Neural crest cell (in vitro differentiated cells): Measurements from ENCODE around the gene PFKFB3. TPM values are rescaled to one million over a fixed set of nuclear protein-coding genes. Genes with fewer than 3 reads are reported as not detected.

Experiments used
- DNase-seq: peaks from one replicate; pipeline ENCODE4 v3.0.0; 2021; ENCODE audit warnings: low read depth, mixed read lengths, low spot score
- H3K27ac Mint-ChIP-seq: one replicate; pipeline ENCODE4 v1.8.0; 2021; ENCODE audit warnings: mild to moderate bottlenecking, mixed read lengths; ENCODE audit not compliant: unreplicated experiment
- H3K27me3 Mint-ChIP-seq: 2 replicates; pipeline ENCODE4 v1.8.0; 2021; ENCODE audit warnings: low read depth, mild to moderate bottlenecking, mixed read lengths
- H3K36me3 Mint-ChIP-seq: 2 replicates; pipeline ENCODE4 v1.8.0; 2021; ENCODE audit warnings: low read depth, mild to moderate bottlenecking, mixed read lengths
- H3K4me1 Mint-ChIP-seq: 2 replicates; pipeline ENCODE4 v1.8.0; 2021; ENCODE audit warnings: mixed read lengths
- H3K4me3 Mint-ChIP-seq: one replicate; pipeline ENCODE4 v1.8.0; 2021; ENCODE audit warnings: mild to moderate bottlenecking, mixed read lengths
- H3K9me3 Mint-ChIP-seq: 2 replicates; pipeline ENCODE4 v1.8.0; 2021; ENCODE audit warnings: mixed read lengths
- total RNA-seq: library from RNA; stranded (reverse); gene quantifications from 2 replicates; pipeline ENCODE4 v1.2.1, GENCODE V29; 2021
- TF ChIP-seq, protein P1 (sequence below): fragments of 200-600 bp; sonication (generic); conservative IDR thresholded peaks from 2 replicates; pipeline ENCODE4 v1.5.0; 2021; ENCODE audit warnings: antibody characterized with exemption, mild to moderate bottlenecking

Gene PFKFB3
- total RNA-seq, 1 donor from 2014 or later: 36.7 TPM

DNA sequence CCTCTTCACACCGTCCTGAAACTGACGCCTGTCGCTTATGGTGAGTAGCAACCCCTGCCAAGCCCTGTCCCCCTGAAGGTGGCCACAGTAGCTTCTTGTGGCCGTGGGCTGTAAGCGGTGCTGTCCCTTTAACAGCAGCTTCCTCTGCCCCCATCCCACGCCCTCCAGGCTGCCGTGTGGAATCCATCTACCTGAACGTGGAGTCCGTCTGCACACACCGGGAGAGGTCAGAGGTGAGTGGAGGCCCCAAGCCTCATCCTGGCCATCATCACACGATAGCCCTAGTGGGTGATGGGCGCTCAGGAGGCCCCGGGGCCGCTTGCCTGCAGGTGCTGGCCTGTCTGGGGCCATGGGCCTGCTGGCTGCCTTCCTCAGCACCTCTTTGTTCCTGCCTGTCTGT lies 21.2 kb downstream of the PFKFB3 start:
- Mint-ChIP-seq H3K27ac (no peak overlapping the region), H3K9me3 (no peaks in the 10 kb centered on the region), H3K27me3 (no peaks in the 10 kb centered on the region), H3K4me1 (no peaks in the 10 kb centered on the region), H3K36me3 (peaks cover 13% of the 10 kb centered on the region), H3K4me3 (no peak overlapping the region)
- TF ChIP-seq, protein P1, sequence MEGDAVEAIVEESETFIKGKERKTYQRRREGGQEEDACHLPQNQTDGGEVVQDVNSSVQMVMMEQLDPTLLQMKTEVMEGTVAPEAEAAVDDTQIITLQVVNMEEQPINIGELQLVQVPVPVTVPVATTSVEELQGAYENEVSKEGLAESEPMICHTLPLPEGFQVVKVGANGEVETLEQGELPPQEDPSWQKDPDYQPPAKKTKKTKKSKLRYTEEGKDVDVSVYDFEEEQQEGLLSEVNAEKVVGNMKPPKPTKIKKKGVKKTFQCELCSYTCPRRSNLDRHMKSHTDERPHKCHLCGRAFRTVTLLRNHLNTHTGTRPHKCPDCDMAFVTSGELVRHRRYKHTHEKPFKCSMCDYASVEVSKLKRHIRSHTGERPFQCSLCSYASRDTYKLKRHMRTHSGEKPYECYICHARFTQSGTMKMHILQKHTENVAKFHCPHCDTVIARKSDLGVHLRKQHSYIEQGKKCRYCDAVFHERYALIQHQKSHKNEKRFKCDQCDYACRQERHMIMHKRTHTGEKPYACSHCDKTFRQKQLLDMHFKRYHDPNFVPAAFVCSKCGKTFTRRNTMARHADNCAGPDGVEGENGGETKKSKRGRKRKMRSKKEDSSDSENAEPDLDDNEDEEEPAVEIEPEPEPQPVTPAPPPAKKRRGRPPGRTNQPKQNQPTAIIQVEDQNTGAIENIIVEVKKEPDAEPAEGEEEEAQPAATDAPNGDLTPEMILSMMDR: no peak
- no peak for DNase-seq

DNA sequence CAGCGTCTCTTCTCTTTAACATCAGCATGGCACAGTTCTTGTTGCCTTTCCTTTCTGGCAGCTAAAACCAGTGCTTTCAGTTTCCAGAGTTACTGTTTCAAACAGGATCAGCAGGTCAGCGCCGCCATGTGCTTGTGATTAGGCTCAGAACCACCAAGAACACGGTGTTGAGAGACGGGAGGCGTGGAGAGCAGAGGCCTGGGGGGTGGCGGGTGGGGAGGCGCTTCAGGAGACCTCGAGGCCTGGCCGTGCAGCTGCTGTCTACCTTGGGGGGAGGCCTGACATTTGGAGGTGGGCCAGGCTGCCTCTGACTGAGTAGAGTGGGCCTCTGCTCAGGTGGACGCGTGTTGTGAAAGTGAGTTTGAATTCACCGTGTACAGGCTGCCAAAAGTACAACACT lies 22.0 kb downstream of the PFKFB3 start:
- peaks cover 13% of the 10 kb centered on the region for H3K36me3 Mint-ChIP-seq

DNA sequence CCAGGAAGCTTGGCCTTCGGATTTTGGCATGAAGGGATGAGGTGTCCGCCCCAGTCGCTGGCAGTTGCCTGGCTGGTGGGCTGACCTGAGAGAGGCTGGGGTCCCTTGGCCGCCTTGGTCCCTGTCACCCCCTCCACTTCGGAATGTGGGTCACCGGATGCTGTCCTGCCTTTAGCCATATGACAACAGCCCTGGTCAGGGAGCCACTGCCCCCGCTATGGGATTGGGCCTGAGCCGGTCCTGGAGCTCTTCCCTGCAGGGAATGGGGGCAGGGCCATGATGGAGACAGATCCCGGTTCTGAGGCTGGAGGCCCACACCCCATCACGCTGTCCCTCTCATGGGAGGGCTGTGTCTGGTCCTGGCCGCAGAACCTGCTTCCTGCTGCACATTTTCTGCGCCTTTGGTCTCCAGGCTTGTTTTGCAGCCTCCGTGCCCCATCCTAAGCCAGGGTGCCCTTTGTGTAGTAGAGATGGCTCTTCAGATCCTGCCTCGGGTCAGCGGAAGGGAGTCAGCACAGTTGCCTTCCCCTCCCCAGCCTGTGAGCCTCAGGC lies 22.6 kb downstream of the PFKFB3 start:
- H3K36me3 Mint-ChIP-seq: peaks cover 13% of the 10 kb centered on the region
- no peak for DNase-seq
- H3K27me3 Mint-ChIP-seq: no peaks in the 10 kb centered on the region
- TF ChIP-seq, protein P1: no peak
- H3K27ac Mint-ChIP-seq: peak overlapping the region; percentile 83
- H3K9me3 Mint-ChIP-seq: no peaks in the 10 kb centered on the region
- no peak overlapping the region for H3K4me3 Mint-ChIP-seq
- no peaks in the 10 kb centered on the region for H3K4me1 Mint-ChIP-seq

More for the DNA sequence above, 22.0 kb downstream of the PFKFB3 start:
- Mint-ChIP-seq H3K27ac (no peak overlapping the region), H3K4me1 (no peaks in the 10 kb centered on the region), H3K9me3 (no peaks in the 10 kb centered on the region), H3K27me3 (no peaks in the 10 kb centered on the region), H3K4me3 (no peak overlapping the region)
- no peak for DNase-seq
- TF ChIP-seq, protein P1: no peak

DNA sequence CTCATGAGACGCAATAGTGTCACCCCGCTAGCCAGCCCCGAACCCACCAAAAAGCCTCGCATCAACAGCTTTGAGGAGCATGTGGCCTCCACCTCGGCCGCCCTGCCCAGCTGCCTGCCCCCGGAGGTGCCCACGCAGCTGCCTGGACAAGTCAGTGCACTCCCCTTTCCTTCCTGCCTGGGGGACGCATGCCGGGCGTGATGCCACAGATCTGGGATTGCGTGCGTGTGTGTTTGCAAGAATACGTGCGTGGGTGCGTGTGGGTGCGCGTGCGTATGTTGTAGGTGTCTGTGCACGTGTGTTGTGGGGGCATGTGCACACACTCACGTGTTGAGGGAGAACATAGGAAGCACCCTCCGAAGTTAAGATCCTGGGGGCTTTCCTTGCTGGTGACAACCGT lies 23.5 kb downstream of the PFKFB3 start:
- no peak for DNase-seq
- TF ChIP-seq, protein P1: no peak
- H3K27me3 Mint-ChIP-seq: no peaks in the 10 kb centered on the region
- H3K27ac Mint-ChIP-seq: no peak overlapping the region
- H3K4me1 Mint-ChIP-seq: no peaks in the 10 kb centered on the region
- peaks cover 9% of the 10 kb centered on the region for H3K36me3 Mint-ChIP-seq
- H3K9me3 Mint-ChIP-seq: no peaks in the 10 kb centered on the region
- H3K4me3 Mint-ChIP-seq: no peak overlapping the region

DNA sequence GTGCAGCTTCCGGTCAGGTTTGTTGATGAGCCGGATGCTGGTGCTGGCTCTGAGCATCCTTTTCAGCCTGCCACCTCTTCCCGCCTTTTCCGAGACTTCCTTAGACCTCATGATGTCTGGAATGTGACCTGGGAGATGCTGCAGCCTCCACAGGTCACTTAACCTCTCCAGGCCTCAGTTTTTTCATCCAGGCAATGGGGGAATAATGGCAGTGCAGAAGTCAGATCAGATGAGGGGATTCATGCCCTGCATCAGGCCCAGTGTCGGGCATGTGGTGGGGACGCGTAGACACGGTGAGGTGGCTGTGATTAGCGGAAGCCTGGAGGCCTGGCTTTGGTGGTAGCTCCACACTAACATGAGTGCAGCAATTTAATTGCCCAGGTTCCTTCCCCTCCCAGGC lies 24.6 kb downstream of the PFKFB3 start:
- H3K9me3 Mint-ChIP-seq: no peaks in the 10 kb centered on the region
- no peaks in the 10 kb centered on the region for H3K4me1 Mint-ChIP-seq
- H3K4me3 Mint-ChIP-seq: no peak overlapping the region
- H3K27me3 Mint-ChIP-seq: no peaks in the 10 kb centered on the region
- no peak overlapping the region for H3K27ac Mint-ChIP-seq
- no peak for DNase-seq
- TF ChIP-seq, protein P1: no peak
- peaks cover 9% of the 10 kb centered on the region for H3K36me3 Mint-ChIP-seq
